GM19372 (cell line): Measurements from ENCODE around the gene EXOSC10.
"Not testable (repeated sequence)": the region's sequence is repeated elsewhere in the genome, so short reads cannot be mapped to it uniquely, and the experiment has no call there.

Experiments
- ATAC-seq: cut with Tn5 transposase; IDR thresholded peaks from one replicate; pipeline ENCODE4 v1.9.1; 2021; ENCODE audit warnings: mild to moderate bottlenecking, low read depth, moderate library complexity; ENCODE audit not compliant: unreplicated experiment

EXOSC10 gene

GRCh38 chr1:11045428-11046269 lies 54.0 kb downstream of the EXOSC10 start:
- no peak for ATAC-seq

GRCh38 chr1:11044849-11045427 lies 54.7 kb downstream of the EXOSC10 start:
- ATAC-seq: no peak

- no peak for ATAC-seq
Observed at GRCh38 chr1:11044086-11044848, 55.4 kb downstream of the EXOSC10 start.

DNA sequence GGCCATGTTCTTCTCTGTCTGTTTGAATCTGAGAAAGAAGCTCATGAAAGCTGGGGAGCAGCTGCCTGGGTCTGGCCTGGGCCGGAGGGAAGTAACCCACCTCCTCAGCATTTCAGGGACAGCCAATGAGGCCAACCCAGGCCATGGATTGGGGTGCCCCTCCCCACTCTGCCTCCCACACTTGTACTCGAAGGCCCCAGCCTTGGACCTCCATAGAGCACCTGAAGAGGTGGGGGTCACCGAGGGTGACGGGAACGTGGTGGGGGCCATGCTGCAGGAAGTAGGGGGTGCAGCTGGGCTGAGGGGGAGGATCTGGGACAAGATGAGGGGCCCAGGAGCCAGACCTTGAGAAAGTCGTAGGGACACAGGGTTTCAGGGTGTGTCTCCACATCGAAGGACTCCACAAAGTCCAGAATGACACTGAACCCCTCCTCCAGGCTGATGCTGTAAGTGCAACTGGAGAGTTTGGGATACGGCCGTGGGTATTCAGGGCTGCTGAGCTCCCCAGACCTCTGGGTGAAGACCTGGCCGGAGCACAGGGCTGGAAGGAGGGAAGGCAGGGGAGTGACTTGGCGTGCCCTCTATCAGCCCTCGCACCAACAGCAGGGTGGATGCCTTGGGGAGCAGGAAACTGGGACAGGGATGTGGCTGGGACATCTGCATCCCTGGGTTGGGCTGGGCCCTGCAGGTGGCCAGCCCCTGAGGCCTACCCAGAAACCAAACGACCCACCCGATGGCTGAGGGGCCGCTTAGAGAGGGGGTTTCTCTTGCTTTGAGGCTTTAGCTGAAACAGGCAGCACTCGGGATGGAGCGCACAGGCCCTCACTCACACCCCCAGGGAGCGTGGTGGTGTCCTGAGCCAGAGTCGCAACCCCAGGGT lies 56.4 kb downstream of the EXOSC10 start:
- no peak for ATAC-seq

DNA sequence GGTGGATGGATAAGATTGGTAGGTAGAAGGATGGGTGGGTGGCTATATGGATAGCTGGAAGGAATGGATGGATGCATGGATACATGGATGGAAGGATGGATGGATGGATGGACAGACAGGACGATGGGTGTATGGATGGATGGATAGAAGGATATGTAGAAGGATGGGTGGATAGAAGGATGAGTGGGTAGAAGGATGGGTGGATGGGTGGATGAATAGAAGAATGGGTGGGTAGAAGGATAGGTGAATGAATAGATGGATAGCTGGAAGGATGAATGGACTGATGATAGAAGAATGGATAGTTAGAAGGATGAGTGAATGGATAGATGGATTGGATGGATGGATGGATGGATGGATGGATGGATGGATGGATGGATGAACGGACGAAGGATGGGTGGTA lies 57.6 kb downstream of the EXOSC10 start:
- ATAC-seq: no peak

GRCh38 chr1:11041048-11041447 lies 58.6 kb downstream of the EXOSC10 start:
- ATAC-seq: no peak

- not testable (repeated sequence) for ATAC-seq
Observed at GRCh38 chr1:11040105-11040429, 59.6 kb downstream of the EXOSC10 start.

GRCh38 chr1:11039351-11040104 lies 60.1 kb downstream of the EXOSC10 start:
- no peak for ATAC-seq

DNA sequence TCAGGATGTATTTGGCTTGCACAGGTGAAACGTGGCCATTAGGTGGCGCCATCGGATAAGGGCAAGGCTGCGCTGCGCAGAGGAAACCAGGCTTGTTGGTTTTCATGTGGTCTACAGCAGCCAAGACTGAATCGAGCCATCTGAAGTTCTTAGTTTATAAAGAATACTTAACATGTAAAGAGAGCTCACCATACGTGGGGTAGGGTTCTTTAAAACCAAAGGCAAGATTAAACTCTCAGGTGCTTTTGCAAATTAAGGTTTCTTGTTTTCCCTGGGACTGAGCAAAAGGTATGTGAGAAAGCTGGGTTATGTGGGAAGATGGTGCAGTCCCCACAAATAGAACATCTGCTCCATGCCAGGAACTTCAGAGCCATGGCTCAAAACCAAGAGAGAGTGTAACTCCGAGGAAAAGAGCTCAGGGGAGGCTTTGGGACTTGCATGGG lies 61.9 kb downstream of the EXOSC10 start:
- ATAC-seq: no peak

DNA sequence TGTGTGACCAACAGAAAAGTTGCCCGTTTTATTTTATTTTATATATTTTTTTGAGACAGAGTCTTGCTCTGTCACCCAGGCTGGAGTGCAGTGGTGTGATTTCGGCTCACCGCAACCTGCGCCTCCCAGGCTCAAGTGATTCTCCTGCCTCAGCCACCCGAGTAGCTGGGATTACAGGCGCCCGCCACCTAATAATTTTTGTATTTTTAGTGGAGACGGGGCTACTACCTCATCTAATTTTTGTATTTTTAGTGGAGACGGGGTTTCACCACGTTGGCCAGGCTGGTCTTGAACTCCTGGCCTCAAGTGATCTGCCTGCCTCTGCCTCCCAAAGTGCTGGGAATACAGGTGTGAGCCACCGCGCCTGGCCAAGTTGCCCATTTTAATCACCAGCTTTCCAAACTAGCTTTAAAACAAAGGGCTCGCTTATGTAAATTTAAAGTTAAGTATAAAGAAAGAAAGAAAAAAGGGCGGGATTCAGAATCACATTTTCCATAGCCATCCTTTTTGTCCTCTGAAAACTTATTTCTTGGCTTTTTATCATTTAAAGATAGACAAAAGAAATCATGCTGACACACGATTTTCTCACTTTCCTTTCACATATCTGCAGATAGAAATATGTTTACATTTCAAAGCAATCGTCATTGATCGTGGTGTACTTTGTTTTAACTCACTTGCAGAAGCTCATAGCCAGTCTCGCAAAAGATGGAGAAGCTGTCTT lies 62.5 kb downstream of the EXOSC10 start:
- ATAC-seq: not testable (repeated sequence)

DNA sequence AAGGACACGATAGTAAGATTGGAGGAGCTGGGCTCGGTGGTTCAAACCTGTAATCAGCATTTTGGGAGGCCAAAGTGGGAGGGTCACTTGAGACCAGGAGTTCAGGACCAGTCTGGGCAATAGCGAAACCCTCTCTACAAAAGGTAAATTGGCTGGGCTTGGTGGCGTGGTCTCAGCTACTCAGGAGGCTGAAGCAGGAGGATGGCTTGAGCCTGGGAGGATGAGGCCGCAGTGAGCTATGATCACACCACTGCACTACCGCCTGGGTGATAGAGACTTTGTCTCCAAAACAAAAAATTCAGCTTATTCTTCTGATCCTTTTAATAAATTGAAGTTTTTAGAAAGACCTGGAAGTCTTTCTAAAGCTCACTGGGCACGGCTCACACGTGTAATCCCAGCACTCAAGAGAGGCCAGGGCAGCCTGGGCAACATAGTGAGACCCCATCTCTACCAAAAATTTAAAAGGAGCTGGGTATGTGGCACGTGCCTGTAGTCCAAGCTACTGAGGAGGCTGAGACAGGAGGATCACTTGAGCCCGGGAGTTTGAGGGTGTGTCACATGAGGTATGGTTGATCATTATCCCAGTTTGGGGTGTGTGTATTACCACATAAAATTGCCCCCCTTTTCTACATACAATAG lies 67.9 kb downstream of the EXOSC10 start:
- ATAC-seq: no peak

- ATAC-seq: no peak
Observed at GRCh38 chr1:11030865-11031264, 68.8 kb downstream of the EXOSC10 start.

DNA sequence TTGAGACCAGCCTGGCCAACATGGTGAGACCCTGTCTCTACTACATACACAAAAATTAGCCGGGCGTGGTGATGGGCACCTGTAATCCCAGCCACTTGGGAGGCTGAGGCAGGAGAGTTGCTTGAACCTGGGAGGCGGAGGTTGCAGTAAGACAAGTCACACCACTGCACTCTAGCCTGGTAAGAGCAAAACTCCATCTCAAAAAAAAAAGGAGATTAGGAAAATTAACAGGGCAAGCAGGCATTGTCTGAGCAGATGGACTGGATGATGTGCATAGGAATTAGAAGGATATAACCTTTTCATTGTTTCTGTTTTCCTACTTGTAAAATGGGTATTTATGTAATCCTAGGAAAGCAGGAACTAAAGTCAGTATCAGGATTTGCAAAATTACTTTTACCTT lies 71.7 kb downstream of the EXOSC10 start:
- ATAC-seq: no peak

DNA sequence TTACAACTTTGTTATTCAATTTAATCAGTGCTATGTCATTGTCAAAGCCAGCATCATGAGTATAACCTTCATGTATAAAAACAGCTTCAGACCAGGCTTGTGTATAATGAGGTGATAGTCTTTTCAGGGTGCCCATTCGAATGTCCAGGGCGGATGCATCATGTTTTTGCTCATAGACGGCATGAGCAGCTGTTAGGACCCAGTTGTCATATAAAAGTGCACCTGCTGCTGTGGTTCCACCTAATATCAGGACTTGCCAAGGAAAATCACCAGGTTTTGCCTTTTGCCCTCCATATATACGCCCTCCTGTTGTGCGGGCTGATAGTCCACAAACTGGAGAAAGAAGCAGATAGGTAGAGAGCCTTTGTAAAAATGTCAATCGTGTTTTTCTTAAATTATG lies 72.4 kb downstream of the EXOSC10 start:
- no peak for ATAC-seq

GRCh38 chr1:11026903-11027302 lies 72.8 kb downstream of the EXOSC10 start:
- ATAC-seq: no peak

DNA sequence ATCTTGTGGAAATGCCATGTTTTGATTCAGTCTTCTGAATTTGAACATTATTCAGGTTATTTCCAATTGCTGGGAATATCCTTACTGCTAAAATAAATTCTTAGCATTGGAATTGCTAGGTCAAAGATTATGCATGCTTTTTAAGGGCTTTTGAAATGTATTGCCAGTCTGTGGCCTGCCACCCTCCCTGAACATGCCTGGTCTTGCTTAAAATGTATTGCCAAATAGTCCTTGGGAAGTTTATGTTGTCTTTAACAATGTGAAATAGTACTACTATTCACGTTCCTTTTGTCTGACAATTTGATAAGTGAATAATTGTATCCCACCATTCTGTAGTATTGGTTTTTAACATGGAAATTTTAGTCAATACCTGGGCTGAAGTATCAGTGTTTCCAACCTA lies 73.6 kb downstream of the EXOSC10 start:
- no peak for ATAC-seq

GRCh38 chr1:11025618-11026017 lies 74.1 kb downstream of the EXOSC10 start:
- no peak for ATAC-seq

GRCh38 chr1:11024874-11025203 lies 74.8 kb downstream of the EXOSC10 start:
- no peak for ATAC-seq
